ENCODE data around the gene A1CF.
"Not testable (repeated sequence)": the region's sequence is repeated elsewhere in the genome, so short reads cannot be mapped to it uniquely, and the experiment has no call there.

The A1CF gene

DNA sequence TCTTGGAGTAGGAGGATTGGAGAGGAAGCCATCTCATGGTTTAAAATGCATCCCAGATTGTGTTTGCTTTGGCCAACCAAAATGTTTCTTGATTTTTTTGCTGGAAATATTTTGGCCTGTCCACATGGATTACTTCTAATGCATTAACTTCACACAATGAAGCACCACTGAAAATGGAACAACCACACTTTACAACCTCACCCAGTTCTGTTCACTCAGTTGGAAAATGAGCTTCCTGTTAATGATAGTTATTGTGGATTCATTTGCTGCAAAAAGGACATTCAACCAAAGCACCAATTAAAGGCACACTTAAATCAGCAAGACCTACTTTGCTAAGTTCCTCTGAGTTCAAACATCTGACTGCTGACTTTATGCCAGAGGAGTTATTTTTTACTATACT lies 11.3 kb upstream of the A1CF start:
- no peaks in the 10 kb centered on the region for H3K9me3 ChIP-seq (ENCODE audit: control insufficient read depth, insufficient read depth, low read length)
- H3K27me3 ChIP-seq (ENCODE audit: control insufficient read depth, insufficient read depth, low read length): no peaks in the 10 kb centered on the region

GRCh38 chr10:50894312-50894711 lies 8.9 kb upstream of the A1CF start:
- no peaks in the 10 kb centered on the region for H3K27me3 ChIP-seq (ENCODE audit: control insufficient read depth, insufficient read depth, low read length)
- no peaks in the 10 kb centered on the region for H3K4me1 ChIP-seq (ENCODE audit: control insufficient read depth, insufficient read depth, low read length)
- no peaks in the 10 kb centered on the region for H3K9me3 ChIP-seq (ENCODE audit: control insufficient read depth, insufficient read depth, low read length)
- H3K9ac ChIP-seq (ENCODE audit: low read depth, low read length): no peak overlapping the region
- H3K4me3 ChIP-seq (ENCODE audit: low read depth, low read length): no peak overlapping the region
- H3K36me3 ChIP-seq (ENCODE audit: control insufficient read depth, insufficient read depth, low read length): no peaks in the 10 kb centered on the region

More for the DNA sequence above, 11.3 kb upstream of the A1CF start:
- Histone ChIP-seq H3K4me3 (ENCODE audit: low read depth, low read length) (no peak overlapping the region), H3K4me1 (ENCODE audit: control insufficient read depth, insufficient read depth, low read length) (no peaks in the 10 kb centered on the region), H3K36me3 (ENCODE audit: control insufficient read depth, insufficient read depth, low read length) (no peaks in the 10 kb centered on the region), H3K9ac (ENCODE audit: low read depth, low read length) (no peak overlapping the region)

GRCh38 chr10:50892467-50892866 lies 7.0 kb upstream of the A1CF start:
- no peak overlapping the region for H3K9ac ChIP-seq (ENCODE audit: low read depth, low read length)
- H3K4me1 ChIP-seq (ENCODE audit: control insufficient read depth, insufficient read depth, low read length): no peaks in the 10 kb centered on the region
- no peak overlapping the region for H3K4me3 ChIP-seq (ENCODE audit: low read depth, low read length)
- H3K36me3 ChIP-seq (ENCODE audit: control insufficient read depth, insufficient read depth, low read length): no peaks in the 10 kb centered on the region
- H3K27me3 ChIP-seq (ENCODE audit: control insufficient read depth, insufficient read depth, low read length): no peaks in the 10 kb centered on the region
- H3K9me3 ChIP-seq (ENCODE audit: control insufficient read depth, insufficient read depth, low read length): no peaks in the 10 kb centered on the region

GRCh38 chr10:50884302-50884701 lies 1.1 kb downstream of the A1CF start:
- no peaks in the 10 kb centered on the region for H3K4me1 ChIP-seq (ENCODE audit: control insufficient read depth, insufficient read depth, low read length)
- no peak overlapping the region for H3K9ac ChIP-seq (ENCODE audit: low read depth, low read length)
- no peaks in the 10 kb centered on the region for H3K36me3 ChIP-seq (ENCODE audit: control insufficient read depth, insufficient read depth, low read length)
- no peaks in the 10 kb centered on the region for H3K27me3 ChIP-seq (ENCODE audit: control insufficient read depth, insufficient read depth, low read length)
- no peak overlapping the region for H3K4me3 ChIP-seq (ENCODE audit: low read depth, low read length)
- no peaks in the 10 kb centered on the region for H3K9me3 ChIP-seq (ENCODE audit: control insufficient read depth, insufficient read depth, low read length)

DNA sequence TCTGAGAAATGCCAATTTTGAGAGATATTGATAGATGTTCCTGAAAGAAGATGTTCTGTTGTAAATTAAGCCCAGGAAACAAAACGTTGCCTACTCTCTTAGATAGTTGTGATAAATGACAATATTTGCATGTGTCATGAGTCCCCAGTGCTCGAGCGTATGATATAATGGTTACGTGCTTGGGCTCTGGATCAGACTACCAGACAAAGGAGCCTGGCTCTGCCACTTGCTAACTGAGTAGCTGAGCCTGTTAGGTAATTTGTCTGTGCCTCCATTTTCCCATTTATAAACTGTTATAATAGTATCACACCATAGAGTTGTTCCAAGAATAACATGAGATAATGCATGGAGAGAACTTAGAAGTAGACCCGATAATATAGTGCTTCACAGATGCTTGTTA lies 1.8 kb downstream of the A1CF start:
- no peaks in the 10 kb centered on the region for H3K27me3 ChIP-seq (ENCODE audit: control insufficient read depth, insufficient read depth, low read length)
- no peaks in the 10 kb centered on the region for H3K4me1 ChIP-seq (ENCODE audit: control insufficient read depth, insufficient read depth, low read length)

GRCh38 chr10:50882540-50882983 lies 2.9 kb downstream of the A1CF start:
- Histone ChIP-seq H3K27me3 (ENCODE audit: control insufficient read depth, insufficient read depth, low read length) (no peaks in the 10 kb centered on the region), H3K4me1 (ENCODE audit: control insufficient read depth, insufficient read depth, low read length) (no peaks in the 10 kb centered on the region), H3K9me3 (ENCODE audit: control insufficient read depth, insufficient read depth, low read length) (no peaks in the 10 kb centered on the region), H3K4me3 (ENCODE audit: low read depth, low read length) (no peak overlapping the region), H3K36me3 (ENCODE audit: control insufficient read depth, insufficient read depth, low read length) (no peaks in the 10 kb centered on the region), H3K9ac (ENCODE audit: low read depth, low read length) (no peak overlapping the region)

More for the DNA sequence above, 1.8 kb downstream of the A1CF start:
- no peak overlapping the region for H3K4me3 ChIP-seq (ENCODE audit: low read depth, low read length)
- H3K36me3 ChIP-seq (ENCODE audit: control insufficient read depth, insufficient read depth, low read length): no peaks in the 10 kb centered on the region
- H3K9ac ChIP-seq (ENCODE audit: low read depth, low read length): no peak overlapping the region
- no peaks in the 10 kb centered on the region for H3K9me3 ChIP-seq (ENCODE audit: control insufficient read depth, insufficient read depth, low read length)

DNA sequence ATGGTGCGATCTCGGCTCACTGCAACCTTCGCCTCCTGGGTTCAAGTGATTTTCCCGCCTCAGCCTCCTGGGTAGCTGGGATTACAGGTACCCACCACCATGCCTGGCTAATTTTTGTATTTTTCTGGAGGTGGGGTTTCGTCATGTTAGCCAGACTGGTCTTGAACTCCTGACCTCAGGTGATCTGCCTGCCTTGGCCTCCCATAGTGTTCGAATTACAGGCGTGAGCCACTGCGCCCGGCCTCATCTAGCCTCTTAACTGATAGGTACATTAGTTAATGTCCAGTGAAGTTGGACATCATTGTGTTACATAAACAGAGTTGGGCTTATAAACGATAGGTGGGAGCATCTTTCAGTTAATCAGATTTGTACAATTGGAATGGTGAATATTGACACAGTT lies 4.4 kb downstream of the A1CF start:
- not testable (repeated sequence) for H3K36me3 ChIP-seq (ENCODE audit: control insufficient read depth, insufficient read depth, low read length); H3K4me3 ChIP-seq (ENCODE audit: low read depth, low read length); H3K9me3 ChIP-seq (ENCODE audit: control insufficient read depth, insufficient read depth, low read length); H3K9ac ChIP-seq (ENCODE audit: low read depth, low read length); H3K27me3 ChIP-seq (ENCODE audit: control insufficient read depth, insufficient read depth, low read length); H3K4me1 ChIP-seq (ENCODE audit: control insufficient read depth, insufficient read depth, low read length)

DNA sequence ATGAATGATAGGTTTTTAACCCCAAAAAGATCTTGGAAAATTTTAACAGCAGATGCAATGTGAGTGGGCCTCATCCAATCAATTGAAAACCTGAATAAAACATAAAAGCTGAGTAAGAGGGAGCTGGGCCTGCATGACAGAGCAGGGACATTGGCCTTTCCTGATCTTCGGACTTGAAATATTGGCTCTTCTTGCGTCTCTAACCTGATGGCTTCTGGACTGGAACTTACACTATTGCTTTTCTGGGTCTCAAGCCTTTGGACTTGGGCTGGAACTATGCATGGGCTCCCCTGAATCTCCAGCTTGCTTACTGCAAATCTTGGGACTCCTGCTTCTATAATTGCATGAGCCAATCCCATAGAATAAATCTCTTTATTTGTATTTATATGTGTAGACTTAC lies 9.0 kb downstream of the A1CF start:
- Histone ChIP-seq H3K36me3 (ENCODE audit: control insufficient read depth, insufficient read depth, low read length) (no peaks in the 10 kb centered on the region), H3K27me3 (ENCODE audit: control insufficient read depth, insufficient read depth, low read length) (no peaks in the 10 kb centered on the region), H3K4me1 (ENCODE audit: control insufficient read depth, insufficient read depth, low read length) (no peaks in the 10 kb centered on the region), H3K9me3 (ENCODE audit: control insufficient read depth, insufficient read depth, low read length) (no peaks in the 10 kb centered on the region), H3K4me3 (ENCODE audit: low read depth, low read length) (no peak overlapping the region), H3K9ac (ENCODE audit: low read depth, low read length) (no peak overlapping the region)

DNA sequence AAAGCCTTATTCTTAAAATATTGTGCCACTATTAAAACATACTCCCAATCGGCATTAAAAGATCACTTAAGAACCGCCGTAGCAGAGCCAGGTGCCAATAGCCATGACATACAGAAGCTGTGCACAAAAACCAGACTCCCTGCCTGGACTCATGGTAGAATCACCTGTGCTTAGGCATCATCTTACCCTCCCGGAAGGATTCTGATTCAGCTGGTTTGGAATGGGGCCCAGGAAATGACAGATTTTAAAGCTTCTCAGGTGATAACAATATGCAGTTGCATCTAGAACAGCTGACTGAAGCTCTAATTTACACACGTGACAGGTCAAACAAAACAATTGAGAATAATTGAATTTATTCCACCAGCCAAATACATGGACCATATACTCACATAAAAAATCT lies 10.7 kb downstream of the A1CF start:
- Histone ChIP-seq H3K36me3 (ENCODE audit: control insufficient read depth, insufficient read depth, low read length) (no peaks in the 10 kb centered on the region), H3K4me3 (ENCODE audit: low read depth, low read length) (no peak overlapping the region), H3K9ac (ENCODE audit: low read depth, low read length) (no peak overlapping the region), H3K27me3 (ENCODE audit: control insufficient read depth, insufficient read depth, low read length) (no peaks in the 10 kb centered on the region), H3K9me3 (ENCODE audit: control insufficient read depth, insufficient read depth, low read length) (no peaks in the 10 kb centered on the region), H3K4me1 (ENCODE audit: control insufficient read depth, insufficient read depth, low read length) (no peaks in the 10 kb centered on the region)

DNA sequence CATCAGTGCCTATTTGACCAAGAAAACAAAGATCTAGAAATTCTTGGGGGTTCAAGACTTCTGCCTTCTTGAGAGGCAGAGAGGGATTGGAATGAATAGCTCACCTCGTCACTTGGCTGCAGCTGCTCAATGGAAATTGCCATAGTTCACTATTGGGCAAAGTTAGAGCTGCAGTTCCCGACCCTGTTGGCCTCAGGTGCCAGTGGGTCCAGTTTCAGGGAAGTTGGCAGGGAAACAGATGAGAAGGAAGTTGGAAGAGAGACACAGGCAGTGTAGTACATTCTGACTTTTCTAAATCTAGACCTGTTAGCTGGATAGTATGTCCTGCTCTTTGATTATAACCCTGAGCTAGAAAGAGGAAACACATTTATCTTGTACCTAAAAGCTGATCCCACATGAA lies 19.1 kb downstream of the A1CF start:
- H3K9me3 ChIP-seq (ENCODE audit: control insufficient read depth, insufficient read depth, low read length): no peaks in the 10 kb centered on the region
- no peaks in the 10 kb centered on the region for H3K27me3 ChIP-seq (ENCODE audit: control insufficient read depth, insufficient read depth, low read length)
- no peaks in the 10 kb centered on the region for H3K4me1 ChIP-seq (ENCODE audit: control insufficient read depth, insufficient read depth, low read length)
- no peaks in the 10 kb centered on the region for H3K36me3 ChIP-seq (ENCODE audit: control insufficient read depth, insufficient read depth, low read length)
- no peak overlapping the region for H3K9ac ChIP-seq (ENCODE audit: low read depth, low read length)
- no peak overlapping the region for H3K4me3 ChIP-seq (ENCODE audit: low read depth, low read length)

GRCh38 chr10:50862719-50863118 lies 22.7 kb downstream of the A1CF start:
- Histone ChIP-seq H3K27me3 (ENCODE audit: control insufficient read depth, insufficient read depth, low read length) (no peaks in the 10 kb centered on the region), H3K4me1 (ENCODE audit: control insufficient read depth, insufficient read depth, low read length) (no peaks in the 10 kb centered on the region), H3K9me3 (ENCODE audit: control insufficient read depth, insufficient read depth, low read length) (no peaks in the 10 kb centered on the region), H3K4me3 (ENCODE audit: low read depth, low read length) (no peak overlapping the region), H3K9ac (ENCODE audit: low read depth, low read length) (no peak overlapping the region), H3K36me3 (ENCODE audit: control insufficient read depth, insufficient read depth, low read length) (no peaks in the 10 kb centered on the region)

GRCh38 chr10:50861370-50861769 lies 24.1 kb downstream of the A1CF start:
- no peak overlapping the region for H3K4me3 ChIP-seq (ENCODE audit: low read depth, low read length)
- no peaks in the 10 kb centered on the region for H3K36me3 ChIP-seq (ENCODE audit: control insufficient read depth, insufficient read depth, low read length)
- no peaks in the 10 kb centered on the region for H3K4me1 ChIP-seq (ENCODE audit: control insufficient read depth, insufficient read depth, low read length)
- H3K9ac ChIP-seq (ENCODE audit: low read depth, low read length): no peak overlapping the region
- no peaks in the 10 kb centered on the region for H3K27me3 ChIP-seq (ENCODE audit: control insufficient read depth, insufficient read depth, low read length)
- H3K9me3 ChIP-seq (ENCODE audit: control insufficient read depth, insufficient read depth, low read length): no peaks in the 10 kb centered on the region

DNA sequence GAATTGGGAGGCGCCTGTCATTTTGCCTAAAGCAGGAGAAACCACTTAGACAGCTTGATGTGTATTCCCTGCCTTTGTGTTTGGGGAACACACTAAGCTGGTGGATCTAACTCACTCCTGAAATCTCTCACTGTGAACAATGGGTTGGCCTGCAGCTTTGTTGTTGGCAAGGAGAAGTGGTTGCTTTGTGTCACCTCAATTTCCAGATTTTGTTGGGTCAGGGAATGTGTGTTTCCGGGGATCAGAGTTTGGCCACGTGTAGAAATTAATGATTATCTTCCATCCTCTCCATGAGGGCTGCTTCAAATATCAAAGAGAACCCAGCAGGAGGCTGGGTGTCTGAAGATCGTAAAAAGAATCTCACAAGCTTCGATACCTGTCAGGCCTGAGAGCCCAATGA lies 27.8 kb downstream of the A1CF start:
- H3K27me3 ChIP-seq (ENCODE audit: control insufficient read depth, insufficient read depth, low read length): no peaks in the 10 kb centered on the region
- H3K4me1 ChIP-seq (ENCODE audit: control insufficient read depth, insufficient read depth, low read length): no peaks in the 10 kb centered on the region
- no peak overlapping the region for H3K9ac ChIP-seq (ENCODE audit: low read depth, low read length)
- H3K36me3 ChIP-seq (ENCODE audit: control insufficient read depth, insufficient read depth, low read length): no peaks in the 10 kb centered on the region
- H3K4me3 ChIP-seq (ENCODE audit: low read depth, low read length): no peak overlapping the region
- no peaks in the 10 kb centered on the region for H3K9me3 ChIP-seq (ENCODE audit: control insufficient read depth, insufficient read depth, low read length)

Data from iPS-15b (cell line).